H1 (cell line): ENCODE data around the gene TRIM7. TPM values are rescaled to one million over a fixed set of nuclear protein-coding genes. Genes with fewer than 3 reads are reported as not detected.

Source experiments
- ASH2L ChIP-seq: fragments of 200-600, 300-600 bp; sonication (generic); IDR thresholded peaks from one replicate; pipeline ENCODE4 v1.7.1; 2017; ENCODE audit warnings: low read length
- CEBPB ChIP-seq: IDR thresholded peaks from 2 replicates; pipeline ENCODE4 v1.6.1; 2012; ENCODE audit warnings: low read depth, low read length
- CTCF ChIP-seq, 3 experiments: IDR thresholded peaks; 1 replicate in 2 of 3; 2 replicates in 1 of 3; pipeline versions ENCODE4 v1.5.1 to v1.6.1; 2011; ENCODE audit warnings: low read length in 3 of 3, mild to moderate bottlenecking in 3 of 3, inconsistent platforms in 2 of 3, low read depth in 1 of 3, moderate library complexity in 1 of 3; ENCODE audit not compliant: insufficient read depth in 1 of 3; ENCODE audit errors: control extremely low read depth in 1 of 3
- GABPA ChIP-seq: IDR thresholded peaks from 2 replicates; pipeline ENCODE4 v1.6.1; 2011; ENCODE audit warnings: mild to moderate bottlenecking, low read length, moderate library complexity, borderline replicate concordance; ENCODE audit not compliant: insufficient read depth
- HDAC6 ChIP-seq: IDR thresholded peaks from one replicate; pipeline ENCODE4 v1.7.1; 2012; ENCODE audit warnings: low read depth, mild to moderate bottlenecking, inconsistent platforms, low read length, moderate library complexity
- JUND ChIP-seq: IDR thresholded peaks from 2 replicates; pipeline ENCODE4 v1.6.1; 2011; ENCODE audit warnings: mild to moderate bottlenecking, improper control_type of control experiment, low read length
- RAD21 ChIP-seq, 2 experiments: IDR thresholded peaks in 1 of 2; conservative IDR thresholded peaks in 1 of 2; 2 replicates each; pipeline ENCODE4 v1.6.1; 2011; ENCODE audit warnings: low read depth in 2 of 2, low read length in 2 of 2, improper control_type of control experiment in 1 of 2, inconsistent platforms in 1 of 2, mild to moderate bottlenecking in 1 of 2, moderate library complexity in 1 of 2
- polyA plus RNA-seq, 7 experiments: library from polyadenylated mRNA; depleted of rRNA in 3 of 7; stranded (reverse) in 5 of 7; unstranded in 2 of 7; fragments of >200 nt in 5 of 7; fragments of 200-250 nt in 2 of 7; gene quantifications; 1 replicate in 5 of 7; 2 replicates in 1 of 7; 4 replicates in 1 of 7; pipeline versions ENCODE4 v1.2.1 to v1.2.3, GENCODE V29; 2011 to 2013; ENCODE audit warnings: missing spikeins in 2 of 7, mixed read lengths in 2 of 7
- total RNA-seq: library from RNA; stranded (reverse); fragmentation: NEBNext Ultra II Directional; extraction: Animal tissue kit (Norgen Biotek cat#: 25700); gene quantifications from 2 replicates; pipeline ENCODE4 v1.2.1, GENCODE V29; 2021

Gene TRIM7
- total and polyA plus RNA-seq, 2 of the 8 experiments (the other 6 are each of a cell fraction or from before 2014, with no cell fraction given) = 0.36 to 0.47 TPM

- TF ChIP-seq RAD21 (IDR thresholded peaks at IDR 0.05 in 1 of 2, conservative IDR thresholded peaks at IDR 0.05 in 1 of 2; ENCODE audit: low read depth in 2 of 2, low read length in 2 of 2) = peak; percentile 51 to 65
- peak; percentile 57; the same call in 1 of the 2 replicates for TF ChIP-seq CEBPB
- TF ChIP-seq GABPA = no peak
- no peak for TF ChIP-seq JUND
- peak; percentile 64 to 69 (median 68) for TF ChIP-seq CTCF (IDR thresholded peaks at IDR 0.05; ENCODE audit: control extremely low read depth in 1 of 3, insufficient read depth in 1 of 3, low read depth in 1 of 3, low read length in 3 of 3)
- TF ChIP-seq HDAC6 = no peak
- no peak for TF ChIP-seq ASH2L
Observed at GRCh38 chr5:181167814-181168488, 37.0 kb downstream of the TRIM7 start (continued).
